D721Med (cell line): ENCODE results near the gene IGF2BP3.

ENCODE experiments used
- DNase-seq: peaks from one replicate; pipeline ENCODE4 v3.0.0; 2011; ENCODE audit warnings: low spot score; ENCODE audit not compliant: insufficient read length
- FAIRE-seq: peaks from 2 replicates; lab custom pipeline; 2011; peaks lifted over from hg19 to GRCh38; lab: Jason Lieb, UNC
- CTCF ChIP-seq: IDR thresholded peaks from 2 replicates; pipeline ENCODE4 v1.5.1; 2012; ENCODE audit warnings: mild to moderate bottlenecking, control low read depth; ENCODE audit not compliant: insufficient read depth; ENCODE audit errors: missing control alignments

IGF2BP3 gene

DNA sequence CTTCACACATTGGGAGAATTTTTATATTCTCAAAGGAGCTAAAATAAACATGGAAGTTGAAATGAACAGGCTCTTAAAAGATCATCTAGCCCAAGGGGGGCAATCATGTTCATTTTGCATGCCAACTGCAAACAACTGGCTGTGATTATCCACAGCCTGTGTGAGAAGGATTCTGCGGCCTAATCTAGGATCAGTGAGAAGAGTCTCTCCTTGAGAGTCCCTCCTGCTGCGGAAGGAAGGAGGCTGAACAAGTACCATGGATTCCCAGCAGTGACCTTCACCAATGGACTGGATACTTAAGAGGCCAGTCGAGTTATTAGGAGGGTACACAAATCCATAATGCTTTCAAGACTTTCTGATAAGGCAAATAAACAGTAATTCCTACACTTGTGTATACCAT is 76.7 kb downstream of the IGF2BP3 start:
- FAIRE-seq (peak; percentile 88), DNase-seq (no peak)
- TF ChIP-seq CTCF, result no peak

DNA sequence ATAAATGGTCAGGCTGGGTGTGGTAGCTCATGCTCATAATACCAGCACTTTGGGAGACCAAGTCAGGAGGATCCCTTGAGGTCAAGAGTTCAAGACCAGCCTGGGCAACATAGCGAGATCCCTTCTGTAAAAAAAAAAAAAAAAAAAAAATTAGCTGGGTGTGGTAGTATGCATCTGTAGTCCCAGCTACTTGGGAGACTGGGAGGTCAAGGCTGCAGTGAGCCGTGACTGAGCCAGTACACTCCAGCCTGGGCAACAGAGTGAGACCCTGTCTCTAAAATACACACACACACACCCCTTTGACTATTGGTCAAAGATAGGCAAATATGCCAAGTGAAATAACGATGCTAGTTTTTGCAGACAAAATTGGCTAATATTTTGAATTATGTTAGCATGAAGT is 80.6 kb downstream of the IGF2BP3 start:
- no peak for TF ChIP-seq CTCF
- FAIRE-seq (no peak), DNase-seq (no peak)

DNA sequence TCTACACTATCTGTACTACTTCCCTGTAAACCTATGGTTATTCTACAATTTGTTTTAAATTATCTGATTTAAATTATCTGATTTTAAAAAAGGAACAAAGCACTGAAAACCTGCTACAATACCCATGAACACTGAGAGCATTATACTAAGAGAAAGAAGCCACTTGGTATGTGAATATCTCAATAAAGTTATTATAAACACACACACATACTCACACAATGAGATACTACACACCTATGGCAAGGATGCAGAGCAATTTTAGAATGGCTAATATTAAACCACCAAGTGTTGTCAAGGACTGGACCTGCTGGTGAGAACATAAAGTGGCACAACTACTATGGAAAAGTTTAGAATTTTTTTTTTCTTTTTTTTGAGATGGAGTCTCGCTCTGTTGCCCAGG is 82.7 kb downstream of the IGF2BP3 start:
- no peak for DNase-seq
- no peak for FAIRE-seq
- TF ChIP-seq CTCF, result no peak

- FAIRE-seq (no peak), DNase-seq (no peak)
- no peak for TF ChIP-seq CTCF
These were observed 85.2 kb downstream of the IGF2BP3 start for GRCh38 chr7:23385140-23385539.

GRCh38 chr7:23383225-23383624 is 87.1 kb downstream of the IGF2BP3 start:
- DNase-seq (no peak), FAIRE-seq (no peak)
- TF ChIP-seq CTCF, result no peak

GRCh38 chr7:23380961-23381360 is 89.3 kb downstream of the IGF2BP3 start:
- TF ChIP-seq CTCF, result no peak
- FAIRE-seq (no peak), DNase-seq (no peak)

GRCh38 chr7:23380556-23380955 is 89.7 kb downstream of the IGF2BP3 start:
- DNase-seq (no peak), FAIRE-seq (no peak)
- no peak for TF ChIP-seq CTCF
